KMS-11 (cell line): ENCODE measurements around the gene KRT17.
"Not testable (repeated sequence)": the region's sequence is repeated elsewhere in the genome, so short reads cannot be mapped to it uniquely, and the experiment has no call there.

Experiments
- H2AFZ ChIP-seq: fragments of 200-600 bp; sonication (generic); 2 replicates; pipeline ENCODE4 v1.6.1; 2016; ENCODE audit warnings: antibody characterized with exemption, mixed run types, low read depth
- H3K27ac ChIP-seq: fragments of 200-600 bp; sonication (generic); 2 replicates; pipeline ENCODE4 v1.6.1; 2016; ENCODE audit warnings: mild to moderate bottlenecking, mixed run types
- H3K27me3 ChIP-seq: fragments of 200-600 bp; sonication (generic); 2 replicates; pipeline ENCODE4 v1.6.1; 2017; ENCODE audit warnings: mild to moderate bottlenecking, low read depth, mixed run types, moderate library complexity; ENCODE audit not compliant: insufficient read depth
- H3K36me3 ChIP-seq: fragments of 200-600 bp; sonication (generic); 2 replicates; pipeline ENCODE4 v1.6.1; 2017; ENCODE audit warnings: mild to moderate bottlenecking, mixed run types; ENCODE audit not compliant: insufficient read depth
- H3K4me1 ChIP-seq: fragments of 200-600 bp; sonication (generic); 2 replicates; pipeline ENCODE4 v1.6.1; 2016; ENCODE audit warnings: mild to moderate bottlenecking, low read depth, mixed run types; ENCODE audit not compliant: poor library complexity, severe bottlenecking
- H3K4me2 ChIP-seq: fragments of 200-600 bp; sonication (generic); 2 replicates; pipeline ENCODE4 v1.7.0; 2016; ENCODE audit warnings: mild to moderate bottlenecking, mixed run types
- H3K4me3 ChIP-seq: fragments of 200-600 bp; sonication (generic); IDR thresholded peaks from 2 replicates; pipeline ENCODE4 v1.6.1; 2017; ENCODE audit warnings: low read depth, low read length, mixed read lengths; ENCODE audit not compliant: insufficient read depth
- H3K79me2 ChIP-seq: fragments of 200-600 bp; sonication (generic); 2 replicates; pipeline ENCODE4 v1.6.1; 2016; ENCODE audit warnings: low read depth, mixed run types; ENCODE audit not compliant: insufficient read depth
- H3K9ac ChIP-seq: fragments of 200-600 bp; sonication (generic); 2 replicates; pipeline ENCODE4 v1.6.1; 2016; ENCODE audit warnings: mild to moderate bottlenecking, mixed run types
- H4K20me1 ChIP-seq: fragments of 200-600 bp; sonication (generic); 2 replicates; pipeline ENCODE4 v1.6.1; 2016; ENCODE audit warnings: mild to moderate bottlenecking, mixed run types; ENCODE audit not compliant: insufficient read depth
- TF ChIP-seq, protein P1 (sequence below): fragments of 200-600 bp; sonication (generic); conservative IDR thresholded peaks from 2 replicates; pipeline ENCODE4 v1.6.1; 2017; ENCODE audit warnings: low read depth, mild to moderate bottlenecking, antibody characterized with exemption, low read length, moderate library complexity, mixed read lengths

Gene KRT17

DNA sequence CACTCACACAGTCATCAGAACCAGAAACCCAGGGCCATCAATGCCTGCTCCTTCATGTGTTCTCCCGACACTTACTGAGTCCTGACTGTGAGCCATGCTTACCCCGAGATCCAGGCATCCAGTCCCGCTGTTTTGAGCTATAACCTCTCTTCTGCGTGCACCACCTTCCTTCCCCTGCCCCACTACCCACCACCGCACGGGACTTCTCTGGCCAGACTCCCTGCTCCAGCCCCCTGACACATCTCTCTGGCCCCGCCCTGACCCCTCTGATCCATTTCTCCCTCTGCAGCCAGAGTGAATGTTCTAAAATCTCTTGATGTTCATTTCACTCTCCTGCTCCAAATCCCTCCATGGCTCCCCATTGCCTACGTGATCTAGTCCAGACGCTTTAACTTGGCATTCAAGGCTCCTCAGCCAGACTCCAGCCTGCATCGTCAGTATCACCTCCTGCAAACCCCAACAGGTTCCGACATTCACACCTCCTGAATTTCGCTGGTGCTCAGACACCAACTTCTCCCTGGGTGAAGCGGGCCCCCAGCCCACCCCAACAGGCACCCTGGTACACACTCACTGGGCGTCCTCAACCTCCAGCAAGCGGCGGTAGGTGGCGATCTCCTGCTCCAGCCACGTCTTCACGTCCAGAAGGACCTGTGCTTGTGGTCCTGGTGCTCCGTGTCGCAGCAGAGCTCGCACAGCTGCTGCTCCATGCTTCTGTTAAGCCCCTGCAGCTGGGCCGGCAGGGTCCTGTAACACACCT lies 3.1 kb upstream of the KRT17 start:
- TF ChIP-seq, protein P1, sequence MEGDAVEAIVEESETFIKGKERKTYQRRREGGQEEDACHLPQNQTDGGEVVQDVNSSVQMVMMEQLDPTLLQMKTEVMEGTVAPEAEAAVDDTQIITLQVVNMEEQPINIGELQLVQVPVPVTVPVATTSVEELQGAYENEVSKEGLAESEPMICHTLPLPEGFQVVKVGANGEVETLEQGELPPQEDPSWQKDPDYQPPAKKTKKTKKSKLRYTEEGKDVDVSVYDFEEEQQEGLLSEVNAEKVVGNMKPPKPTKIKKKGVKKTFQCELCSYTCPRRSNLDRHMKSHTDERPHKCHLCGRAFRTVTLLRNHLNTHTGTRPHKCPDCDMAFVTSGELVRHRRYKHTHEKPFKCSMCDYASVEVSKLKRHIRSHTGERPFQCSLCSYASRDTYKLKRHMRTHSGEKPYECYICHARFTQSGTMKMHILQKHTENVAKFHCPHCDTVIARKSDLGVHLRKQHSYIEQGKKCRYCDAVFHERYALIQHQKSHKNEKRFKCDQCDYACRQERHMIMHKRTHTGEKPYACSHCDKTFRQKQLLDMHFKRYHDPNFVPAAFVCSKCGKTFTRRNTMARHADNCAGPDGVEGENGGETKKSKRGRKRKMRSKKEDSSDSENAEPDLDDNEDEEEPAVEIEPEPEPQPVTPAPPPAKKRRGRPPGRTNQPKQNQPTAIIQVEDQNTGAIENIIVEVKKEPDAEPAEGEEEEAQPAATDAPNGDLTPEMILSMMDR: no peak
- H3K36me3 ChIP-seq: no peaks in the 10 kb centered on the region
- H4K20me1 ChIP-seq: no peaks in the 10 kb centered on the region
- H3K4me3 ChIP-seq: no peak overlapping the region
- no peaks in the 10 kb centered on the region for H3K79me2 ChIP-seq
- no peaks in the 10 kb centered on the region for H3K4me1 ChIP-seq
- H2AFZ ChIP-seq: no peak overlapping the region
- no peak overlapping the region for H3K9ac ChIP-seq
- H3K27me3 ChIP-seq: peaks cover 68% of the 10 kb centered on the region
- no peak overlapping the region for H3K4me2 ChIP-seq
- no peak overlapping the region for H3K27ac ChIP-seq

DNA sequence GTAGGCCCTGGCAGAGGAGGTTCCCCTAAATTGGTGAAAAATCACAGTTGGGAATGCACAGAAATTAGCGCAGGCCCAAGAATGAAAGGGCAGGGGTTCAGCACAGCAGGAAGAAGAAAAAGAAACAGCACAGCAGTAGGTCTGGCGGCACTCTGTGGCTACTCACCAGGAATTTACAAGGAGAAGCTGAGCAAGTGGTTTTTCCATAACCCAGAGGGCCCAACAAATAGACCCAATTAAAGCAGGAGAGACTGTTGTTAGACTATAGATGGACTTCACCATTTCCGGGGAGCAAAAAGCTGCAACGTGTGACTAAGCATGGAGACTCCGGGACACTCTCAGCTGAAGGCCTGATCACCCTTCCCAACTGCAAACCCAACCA lies 2.5 kb upstream of the KRT17 start:
- H3K4me1 ChIP-seq, H3K27ac ChIP-seq, H3K9ac ChIP-seq, H3K36me3 ChIP-seq, H3K4me3 ChIP-seq, H3K79me2 ChIP-seq, H3K4me2 ChIP-seq, H2AFZ ChIP-seq, H4K20me1 ChIP-seq: not testable (repeated sequence)
- H3K27me3 ChIP-seq: peaks cover 74% of the 10 kb centered on the region

- not testable (repeated sequence) for H4K20me1 ChIP-seq, H3K27ac ChIP-seq, H3K36me3 ChIP-seq, H3K79me2 ChIP-seq, H3K4me1 ChIP-seq, H3K9ac ChIP-seq, H3K4me2 ChIP-seq, H2AFZ ChIP-seq, H3K4me3 ChIP-seq
- H3K27me3 ChIP-seq: peaks cover 80% of the 10 kb centered on the region
These were observed 1.9 kb upstream of the KRT17 start for GRCh38 chr17:41626028-41626913.

- Histone ChIP-seq H3K4me1 (no peaks in the 10 kb centered on the region), H3K4me3 (no peak overlapping the region), H3K27me3 (peaks cover 87% of the 10 kb centered on the region), H4K20me1 (no peaks in the 10 kb centered on the region), H2AFZ (no peak overlapping the region), H3K4me2 (no peak overlapping the region), H3K79me2 (no peaks in the 10 kb centered on the region), H3K36me3 (no peaks in the 10 kb centered on the region), H3K27ac (no peak overlapping the region), H3K9ac (no peak overlapping the region)
- TF ChIP-seq, protein P1: no peak
These were observed 1.2 kb upstream of the KRT17 start for GRCh38 chr17:41625602-41626001.

DNA sequence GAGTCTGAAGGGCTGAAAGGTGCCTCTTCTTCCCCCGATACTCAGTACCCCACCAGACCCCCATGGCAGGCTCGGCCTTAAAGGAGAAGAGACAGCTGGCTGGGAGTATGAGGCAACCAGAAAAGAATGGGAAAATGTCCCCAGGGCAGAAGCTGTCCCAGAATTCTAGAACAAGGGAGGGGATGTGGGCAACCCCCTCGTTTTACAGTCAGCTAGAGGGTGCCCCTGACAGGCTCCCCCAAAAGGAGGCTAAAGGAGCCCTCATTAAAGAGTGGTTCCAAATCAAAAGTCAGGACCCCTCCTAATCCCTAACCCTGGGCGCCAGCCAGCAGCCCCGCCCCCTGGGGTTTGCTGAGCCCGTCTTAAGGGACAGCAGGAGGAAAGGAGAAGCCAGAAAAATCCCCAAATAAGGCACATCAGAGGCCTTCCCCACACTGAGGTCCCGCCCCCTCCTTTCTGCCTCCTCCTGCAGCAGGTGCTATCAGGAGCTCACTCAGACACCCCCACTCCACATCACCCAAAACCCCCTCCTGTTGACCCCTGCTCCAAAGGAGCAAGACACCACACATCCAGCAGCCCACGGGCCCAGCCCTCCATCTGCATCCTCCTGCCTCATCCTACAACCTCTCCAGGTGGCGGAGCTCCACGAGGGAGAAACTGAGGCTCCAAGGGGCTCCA lies 1.1 kb downstream of the KRT17 start:
- H4K20me1 ChIP-seq, H3K4me2 ChIP-seq, H3K9ac ChIP-seq, H3K27ac ChIP-seq, H3K4me3 ChIP-seq, H2AFZ ChIP-seq, H3K79me2 ChIP-seq, H3K4me1 ChIP-seq, H3K36me3 ChIP-seq: not testable (repeated sequence)
- peaks cover 92% of the 10 kb centered on the region for H3K27me3 ChIP-seq

GRCh38 chr17:41622340-41623183 lies 1.8 kb downstream of the KRT17 start:
- H3K4me3 ChIP-seq, H4K20me1 ChIP-seq, H3K27ac ChIP-seq, H3K79me2 ChIP-seq, H3K4me1 ChIP-seq, H2AFZ ChIP-seq, H3K4me2 ChIP-seq, H3K36me3 ChIP-seq, H3K9ac ChIP-seq: not testable (repeated sequence)
- H3K27me3 ChIP-seq: peaks cover 95% of the 10 kb centered on the region
